NCI-H446 (cell line): Measurements from ENCODE around the gene KCNQ1.

Source experiments
- DNase-seq, 2 experiments: peaks; one replicate each; lab custom pipeline; 2025; lab: John Stamatoyannopoulos, UW

KCNQ1 gene

GRCh38 chr11:2409611-2410468 is 35.0 kb upstream of the KCNQ1 start:
- no peak for DNase-seq

- no peak for DNase-seq
Measured at GRCh38 chr11:2410616-2411015, 34.2 kb upstream of the KCNQ1 start.

GRCh38 chr11:2411446-2412305 is 33.1 kb upstream of the KCNQ1 start:
- no peak for DNase-seq

- DNase-seq, result no peak
Measured at GRCh38 chr11:2412323-2412722, 32.5 kb upstream of the KCNQ1 start.

GRCh38 chr11:2413742-2414579 is 30.8 kb upstream of the KCNQ1 start:
- no peak for DNase-seq

- DNase-seq, result no peak
Measured at GRCh38 chr11:2414616-2415015, 30.2 kb upstream of the KCNQ1 start.

GRCh38 chr11:2415171-2415570 is 29.6 kb upstream of the KCNQ1 start:
- DNase-seq, result no peak

- DNase-seq, result no peak
Measured at GRCh38 chr11:2415601-2416380, 29.0 kb upstream of the KCNQ1 start.

GRCh38 chr11:2416765-2417164 is 28.0 kb upstream of the KCNQ1 start:
- DNase-seq, result no peak

- no peak for DNase-seq
Measured at GRCh38 chr11:2417856-2418692, 26.7 kb upstream of the KCNQ1 start.

- DNase-seq, result no peak
Measured at GRCh38 chr11:2418693-2419360, 26.0 kb upstream of the KCNQ1 start.

GRCh38 chr11:2419638-2420501 is 24.9 kb upstream of the KCNQ1 start:
- peak in 1 of 2 experiments; percentile 74 for DNase-seq

- peak; percentile 39 to 81 for DNase-seq
Measured at GRCh38 chr11:2420502-2421225, 24.1 kb upstream of the KCNQ1 start.

- no peak for DNase-seq
Measured at GRCh38 chr11:2421226-2421994, 23.4 kb upstream of the KCNQ1 start.

- DNase-seq, result no peak
Measured at GRCh38 chr11:2421996-2422395, 22.8 kb upstream of the KCNQ1 start.

- DNase-seq, result no peak
Measured at GRCh38 chr11:2422461-2423156, 22.2 kb upstream of the KCNQ1 start.
